ENCODE measurements around the gene RTKN2. TPM values are rescaled to one million over a fixed set of nuclear protein-coding genes. Genes with fewer than 3 reads are reported as not detected.

Gene RTKN2
- total RNA-seq, 1 experiment from 2014 or later = 14.4 TPM

GRCh38 chr10:62248465-62248864 lies 20.2 kb downstream of the RTKN2 start:
- Histone ChIP-seq H3K4me1 (ENCODE audit: insufficient read depth, low read length) (no peaks in the 10 kb centered on the region), H3K27ac (ENCODE audit: insufficient read length, low read depth, low read length) (no peak overlapping the region)

More at GRCh38 chr10:62248465-62248864, 20.2 kb downstream of the RTKN2 start:
- no peak overlapping the region for H4K8ac ChIP-seq (replicated peaks; ENCODE audit: insufficient read length, low read depth, low read length)
- Mint-ChIP-seq H3K4me1 (peaks cover 18 to 22% of the 10 kb centered on the region in 2 experiments), H3K27me3 (ENCODE audit: low read depth) (no peaks in the 10 kb centered on the region), H3K9me3 (no peaks in the 10 kb centered on the region), H3K36me3 (ENCODE audit: insufficient read depth in 1 of 3, low read depth in 3 of 3) (peaks cover 0 to 1% (median 1%) of the 10 kb centered on the region in 3 experiments; a peak in 2 of 7 replicates), H3K4me3 (no peak overlapping the region), H3K27ac (no peak overlapping the region)
- no peak overlapping the region for H4K91ac ChIP-seq (ENCODE audit: insufficient read length, low read depth, low read length)
- H3K9ac ChIP-seq (ENCODE audit: extremely low read depth, insufficient read length, low read length) = no peak overlapping the region
- no peaks in the 10 kb centered on the region for H3K79me1 ChIP-seq (ENCODE audit: insufficient read depth, low read depth, low read length, poor library complexity, severe bottlenecking)
- H2BK12ac ChIP-seq (ENCODE audit: insufficient read length, low read depth, low read length) = no peak overlapping the region
- H2BK15ac ChIP-seq (ENCODE audit: low read depth, low read length) = no peak overlapping the region
- no peak overlapping the region for H2AFZ ChIP-seq (ENCODE audit: low read length)
- no peak overlapping the region for H2AK5ac ChIP-seq (ENCODE audit: insufficient read length, low read length)
- no peak overlapping the region for H3K14ac ChIP-seq (ENCODE audit: insufficient read depth, low read length)
- no peaks in the 10 kb centered on the region for H3K9me3 ChIP-seq (ENCODE audit: control insufficient read depth, low read depth, low read length)
- no peaks in the 10 kb centered on the region for H4K20me1 ChIP-seq (ENCODE audit: control insufficient read depth, insufficient read depth, insufficient read length)
- H3K4me2 ChIP-seq (ENCODE audit: insufficient read depth, insufficient read length, low read length) = no peak overlapping the region
- H3K23ac ChIP-seq (ENCODE audit: insufficient read length, low read depth, low read length) = no peak overlapping the region
- no peaks in the 10 kb centered on the region for H3K79me2 ChIP-seq (ENCODE audit: insufficient read depth, low read length)
- H3K4ac ChIP-seq (ENCODE audit: low read depth, low read length) = no peak overlapping the region
- H2BK20ac ChIP-seq (ENCODE audit: low read depth, low read length, poor library complexity, severe bottlenecking) = no peak overlapping the region
- H3K23me2 ChIP-seq (ENCODE audit: insufficient read length, low read depth, low read length, poor library complexity, severe bottlenecking) = no peaks in the 10 kb centered on the region
- no peak for DNase-seq
- no peaks in the 10 kb centered on the region for H3K27me3 ChIP-seq (ENCODE audit: insufficient read depth, low read length)
- no peak overlapping the region for H2BK5ac ChIP-seq (ENCODE audit: insufficient read length, low read length)
- no peak overlapping the region for H4K5ac ChIP-seq (ENCODE audit: insufficient read length, low read depth, low read length)
- H3T11ph ChIP-seq (ENCODE audit: low read length) = no peak overlapping the region
- no CpG with 5 or more reads among the region's 1 CpG for WGBS (ENCODE audit: extremely low coverage, insufficient read length, low lambda C conversion rate)
- H2BK120ac ChIP-seq (ENCODE audit: low read depth, low read length, poor library complexity, severe bottlenecking) = no peak overlapping the region
- peak; percentile 40; the same call in 2 of the 3 replicates for TF ChIP-seq CTCF (conservative IDR thresholded peaks at IDR 0.05)
- H3K18ac ChIP-seq (ENCODE audit: insufficient read length, low read depth, low read length) = no peak overlapping the region
- H3K56ac ChIP-seq (ENCODE audit: insufficient read length, low read depth, low read length) = no peak overlapping the region

Measured in H9 (cell line).